H1 (cell line): ENCODE data around the gene CARD14. TPM values are rescaled to one million over a fixed set of nuclear protein-coding genes. Genes with fewer than 3 reads are reported as not detected.
A peak's percentile ranks its signal among the peaks of the same experiment; 100 is the strongest.

Source experiments
- CTCF ChIA-PET: fragments of 300-600 bp; sonication (Branson Sonifier 250); formaldehyde crosslinking; loops from one replicate; lab custom pipeline; 2021; ENCODE audit not compliant: partially characterized antibody; lab: Charles Lee
- POLR2A ChIA-PET: fragments of 300-600 bp; sonication (Branson Sonifier 250); formaldehyde crosslinking; loops from one replicate; lab custom pipeline; 2021; ENCODE audit warnings: inconsistent platforms; ENCODE audit not compliant: partially characterized antibody; lab: Charles Lee
- DNase-seq, 2 experiments: peaks; one replicate each; pipeline versions ENCODE4 v3.0.0 to v3.0.0-alpha.2; 2010 to 2022; ENCODE audit warnings: low spot score in 2 of 2, low read depth in 1 of 2, mixed read lengths in 1 of 2
- FAIRE-seq: peaks from 2 replicates; lab custom pipeline; 2011; peaks lifted over from hg19 to GRCh38; lab: Jason Lieb, UNC
- H2AFZ ChIP-seq: 2 replicates; pipeline ENCODE4 v1.8.1; 2012; ENCODE audit warnings: low read length, inconsistent platforms
- H2AK5ac ChIP-seq: 2 replicates; pipeline ENCODE4 v1.6.1; 2013; ENCODE audit warnings: low read depth, low read length
- H2BK120ac ChIP-seq: replicated peaks from 2 replicates; pipeline ENCODE3; 2013; ENCODE audit warnings: low read depth, low read length, inconsistent platforms
- H2BK12ac ChIP-seq: 2 replicates; pipeline ENCODE4 v1.6.1; 2013; ENCODE audit warnings: low read depth, low read length
- H2BK15ac ChIP-seq: 2 replicates; pipeline ENCODE4 v1.6.1; 2013; ENCODE audit warnings: low read length
- H2BK20ac ChIP-seq: 2 replicates; pipeline ENCODE4 v1.6.1; 2013; ENCODE audit warnings: low read length
- H2BK5ac ChIP-seq: 2 replicates; pipeline ENCODE4 v1.6.1; 2013; ENCODE audit warnings: low read depth, low read length
- H3K14ac ChIP-seq: 2 replicates; pipeline ENCODE4 v1.6.1; 2013; ENCODE audit warnings: inconsistent platforms; ENCODE audit not compliant: insufficient read length
- H3K18ac ChIP-seq: 2 replicates; pipeline ENCODE4 v1.6.1; 2013; ENCODE audit warnings: low read length; ENCODE audit errors: extremely low read depth
- H3K23ac ChIP-seq: 2 replicates; pipeline ENCODE4 v1.6.1; 2013; ENCODE audit warnings: inconsistent platforms; ENCODE audit not compliant: insufficient read length
- H3K23me2 ChIP-seq: 2 replicates; pipeline ENCODE4 v1.6.1; 2013; ENCODE audit warnings: low read depth, low read length
- H3K27ac ChIP-seq: 2 replicates; pipeline ENCODE4 v1.6.1; 2011; ENCODE audit warnings: low read depth, low read length, inconsistent platforms
- H3K27me3 ChIP-seq, 4 experiments: replicated peaks in 1 of 4; 1 replicate in 1 of 4; 2 replicates in 3 of 4; pipeline versions ENCODE4 v1.6.1 to v1.8.1; 2011 to 2013; ENCODE audit warnings: low read length in 3 of 4, mild to moderate bottlenecking in 3 of 4, inconsistent platforms in 2 of 4, mixed read lengths in 2 of 4, moderate library complexity in 1 of 4; ENCODE audit not compliant: control insufficient read depth in 3 of 4, insufficient read depth in 3 of 4; ENCODE audit errors: extremely low read depth in 1 of 4
- H3K36me3 ChIP-seq, 4 experiments: 2 replicates each; pipeline versions ENCODE4 v1.6.1 to v1.8.1; 2011 to 2013; ENCODE audit warnings: mild to moderate bottlenecking in 4 of 4, low read length in 3 of 4, moderate library complexity in 2 of 4, control low read depth in 1 of 4, inconsistent platforms in 1 of 4; ENCODE audit not compliant: insufficient read depth in 4 of 4, control insufficient read depth in 2 of 4
- H3K4ac ChIP-seq: replicated peaks from 2 replicates; pipeline ENCODE3; 2013; ENCODE audit warnings: low read length, low read depth, mixed read lengths, inconsistent platforms; ENCODE audit not compliant: insufficient read length
- H3K4me1 ChIP-seq, 4 experiments: replicated peaks in 1 of 4; 1 replicate in 1 of 4; 2 replicates in 3 of 4; pipeline versions ENCODE4 v1.6.1 to v1.8.1; 2011 to 2013; ENCODE audit warnings: low read length in 3 of 4, inconsistent platforms in 2 of 4, mixed read lengths in 1 of 4; ENCODE audit not compliant: insufficient read depth in 4 of 4, control insufficient read depth in 3 of 4
- H3K4me2 ChIP-seq, 2 experiments: 2 replicates each; pipeline versions ENCODE4 v1.6.1 to v1.8.1; 2011 to 2013; ENCODE audit warnings: low read depth in 2 of 2, low read length in 2 of 2, control low read depth in 1 of 2, inconsistent platforms in 1 of 2, mild to moderate bottlenecking in 1 of 2; ENCODE audit not compliant: insufficient read depth in 1 of 2
- H3K4me3 ChIP-seq, 4 experiments: fragments of 200-600, 300-600 bp in 1 of 4; sonication (generic), shearing (Covaris generic), sonication (Bioruptor Twin) in 1 of 4; 2 replicates each; pipeline versions ENCODE4 v1.5.1 to v1.8.1; 2011 to 2016; ENCODE audit warnings: low read length in 4 of 4, low read depth in 3 of 4, control low read depth in 2 of 4, inconsistent platforms in 2 of 4, mild to moderate bottlenecking in 2 of 4, mixed read lengths in 1 of 4, moderate library complexity in 1 of 4; ENCODE audit not compliant: insufficient read depth in 2 of 4; ENCODE audit errors: extremely low read depth in 1 of 4
- H3K56ac ChIP-seq: replicated peaks from 2 replicates; pipeline ENCODE3; 2013; ENCODE audit warnings: low read depth, mild to moderate bottlenecking, mixed read lengths, low read length, inconsistent platforms; ENCODE audit not compliant: insufficient read length
- H3K79me1 ChIP-seq: 2 replicates; pipeline ENCODE4 v1.6.1; 2013; ENCODE audit warnings: low read depth, low read length, control low read depth
- H3K79me2 ChIP-seq, 2 experiments: 2 replicates each; pipeline versions ENCODE4 v1.6.1 to v1.8.1; 2012 to 2013; ENCODE audit warnings: low read length in 2 of 2, mild to moderate bottlenecking in 2 of 2, inconsistent platforms in 1 of 2; ENCODE audit not compliant: insufficient read depth in 2 of 2, control insufficient read depth in 1 of 2
- H3K9ac ChIP-seq, 4 experiments: replicated peaks in 1 of 4; 1 replicate in 1 of 4; 2 replicates in 3 of 4; pipeline versions ENCODE4 v1.6.1 to v1.8.1; 2011 to 2013; ENCODE audit warnings: low read depth in 3 of 4, low read length in 3 of 4, control low read depth in 2 of 4, mild to moderate bottlenecking in 2 of 4, moderate library complexity in 2 of 4, inconsistent platforms in 1 of 4; ENCODE audit errors: extremely low read depth in 1 of 4
- H3K9me3 ChIP-seq, 2 experiments: 2 replicates each; pipeline versions ENCODE4 v1.6.1 to v1.8.1; 2012 to 2013; ENCODE audit warnings: mild to moderate bottlenecking in 2 of 2, moderate library complexity in 2 of 2, control low read depth in 1 of 2, inconsistent platforms in 1 of 2, low read depth in 1 of 2, low read length in 1 of 2, mixed read lengths in 1 of 2; ENCODE audit not compliant: insufficient read depth in 2 of 2
- H4K20me1 ChIP-seq, 2 experiments: replicated peaks in 1 of 2; 2 replicates each; pipeline versions ENCODE3 to v1.8.1; 2011 to 2013; ENCODE audit warnings: inconsistent platforms in 2 of 2, low read length in 2 of 2, mild to moderate bottlenecking in 1 of 2; ENCODE audit not compliant: insufficient read depth in 2 of 2, control insufficient read depth in 1 of 2
- H4K5ac ChIP-seq: 2 replicates; pipeline ENCODE4 v1.6.1; 2013; ENCODE audit warnings: low read length, low read depth, mixed read lengths, inconsistent platforms; ENCODE audit not compliant: insufficient read length
- H4K8ac ChIP-seq: 2 replicates; pipeline ENCODE4 v1.8.0; 2013; ENCODE audit warnings: mild to moderate bottlenecking, moderate library complexity, low read length, inconsistent platforms; ENCODE audit not compliant: insufficient read depth; ENCODE audit errors: extremely low read depth
- H4K91ac ChIP-seq: replicated peaks from 2 replicates; pipeline ENCODE3; 2013; ENCODE audit warnings: low read length, mixed read lengths, inconsistent platforms; ENCODE audit not compliant: insufficient read length
- CEBPB ChIP-seq: IDR thresholded peaks from 2 replicates; pipeline ENCODE4 v1.6.1; 2012; ENCODE audit warnings: low read depth, low read length
- CTBP2 ChIP-seq: IDR thresholded peaks from 2 replicates; pipeline ENCODE4 v1.7.0; 2011; ENCODE audit warnings: borderline replicate concordance, mild to moderate bottlenecking, moderate library complexity, mixed read lengths, low read length; ENCODE audit not compliant: insufficient read depth, insufficient read length
- GABPA ChIP-seq: IDR thresholded peaks from 2 replicates; pipeline ENCODE4 v1.6.1; 2011; ENCODE audit warnings: mild to moderate bottlenecking, low read length, moderate library complexity, borderline replicate concordance; ENCODE audit not compliant: insufficient read depth
- HDAC6 ChIP-seq: IDR thresholded peaks from one replicate; pipeline ENCODE4 v1.7.1; 2012; ENCODE audit warnings: low read depth, mild to moderate bottlenecking, inconsistent platforms, low read length, moderate library complexity
- KDM1A ChIP-seq: fragments of 200-600, 300-600 bp; sonication (generic); IDR thresholded peaks from 2 replicates; pipeline ENCODE4 v1.7.1; 2016; ENCODE audit warnings: mild to moderate bottlenecking, low read length, borderline replicate concordance
- POLR2A ChIP-seq, 2 experiments: IDR thresholded peaks; 1 replicate in 1 of 2; 2 replicates in 1 of 2; pipeline ENCODE4 v1.6.1; 2011; ENCODE audit warnings: low read depth in 2 of 2, low read length in 2 of 2, mild to moderate bottlenecking in 2 of 2; ENCODE audit errors: control extremely low read depth in 1 of 2
- RNF2 ChIP-seq: fragments of 200-900, 300-1000 bp; sonication (generic); IDR thresholded peaks from 2 replicates; pipeline ENCODE4 v1.7.1; 2016; ENCODE audit warnings: borderline replicate concordance, low read depth, mild to moderate bottlenecking, antibody characterized with exemption, low read length; ENCODE audit not compliant: poor library complexity, severe bottlenecking; ENCODE audit errors: missing control alignments
- SP2 ChIP-seq: IDR thresholded peaks from 2 replicates; pipeline ENCODE4 v1.6.1; 2012; ENCODE audit warnings: mild to moderate bottlenecking, low read length, inconsistent platforms
- SP4 ChIP-seq: IDR thresholded peaks from 2 replicates; pipeline ENCODE4 v1.6.1; 2012; ENCODE audit warnings: low read length, inconsistent platforms
- YY1 ChIP-seq: IDR thresholded peaks from 2 replicates; pipeline ENCODE4 v1.6.1; 2011; ENCODE audit warnings: low read depth, mild to moderate bottlenecking, low read length
- ZNF274 ChIP-seq: IDR thresholded peaks from 2 replicates; pipeline ENCODE4 v1.7.0; 2012; ENCODE audit warnings: low read length, borderline replicate concordance; ENCODE audit errors: extremely low read depth
- WGBS, 2 experiments: shearing (Covaris generic) in 1 of 2; methylation state at CpG; one replicate each; pipeline versions ENCODE4 v1.1.6 to v1.1.7; 2013 to 2015; ENCODE audit warnings: low lambda C conversion rate in 2 of 2, mixed read lengths in 2 of 2, inconsistent platforms in 1 of 2, low coverage in 1 of 2, missing lambda C conversion rate in 1 of 2; ENCODE audit not compliant: insufficient replicate concordance in 2 of 2, insufficient coverage in 1 of 2, insufficient read length in 1 of 2; ENCODE audit errors: extremely low coverage in 1 of 2, missing lambda C conversion rate in 1 of 2; 5-methylcytosine and 5-hydroxymethylcytosine counted together
- polyA plus RNA-seq, 7 experiments: library from polyadenylated mRNA; depleted of rRNA in 3 of 7; stranded (reverse) in 5 of 7; unstranded in 2 of 7; fragments of >200 nt in 5 of 7; fragments of 200-250 nt in 2 of 7; gene quantifications; 1 replicate in 5 of 7; 2 replicates in 1 of 7; 4 replicates in 1 of 7; pipeline versions ENCODE4 v1.2.1 to v1.2.3, GENCODE V29; 2011 to 2013; ENCODE audit warnings: missing spikeins in 2 of 7, mixed read lengths in 2 of 7
- total RNA-seq: library from RNA; stranded (reverse); fragmentation: NEBNext Ultra II Directional; extraction: Animal tissue kit (Norgen Biotek cat#: 25700); gene quantifications from 2 replicates; pipeline ENCODE4 v1.2.1, GENCODE V29; 2021

CARD14 gene
- total and polyA plus RNA-seq, 2 of the 8 experiments (the other 6 are each of a cell fraction or from before 2014, with no cell fraction given) = 0.08 TPM; not detected in 1

- no peak for FAIRE-seq
- H4K8ac ChIP-seq = no peak overlapping the region
- H3K27me3 ChIP-seq = no peaks in the 10 kb centered on the region; a peak in 1 of 7 replicates
- no peak overlapping the region for H2BK5ac ChIP-seq
- H3K36me3 ChIP-seq = peaks cover 22 to 37% (median 34%) of the 10 kb centered on the region in 4 experiments
- CTCF ChIA-PET = interaction anchor here (0.9 to 2.4 kb wide), 12 partner anchors 12 to 216 kb away, joined by 4 to 14 read pairs (median 6); partner anchors contain the start of gene GAA
- POLR2A ChIA-PET = interaction anchor here (0.6 to 11.5 kb wide), 21 partner anchors 9 to 271 kb away, joined by 3 to 103 read pairs (median 5); partner anchors contain the start of gene GAA
- no peak overlapping the region for H3K23ac ChIP-seq
- no peak overlapping the region for H2BK15ac ChIP-seq
- H3K4ac ChIP-seq = no peak overlapping the region
- no peaks in the 10 kb centered on the region for H3K9me3 ChIP-seq
- peaks cover 22 to 50% of the 10 kb centered on the region in 2 experiments for H3K79me2 ChIP-seq
- 80% methylated on average over 10 of the region's 10 CpGs; no CpG with 5 or more reads in 1 of the 2 experiments for WGBS, 2 experiments
- H3K27ac ChIP-seq = no peak overlapping the region
- H3K4me2 ChIP-seq = peak overlapping the region; percentile 85 to 96
- H3K79me1 ChIP-seq = peaks cover 17% of the 10 kb centered on the region
- H3K4me3 ChIP-seq = peak overlapping the region; percentile 84 to 95 (median 88); a peak in 7 of 8 replicates
- H4K91ac ChIP-seq = no peak overlapping the region
- no peak overlapping the region for H2AK5ac ChIP-seq
- H4K5ac ChIP-seq = no peak overlapping the region
- H2BK12ac ChIP-seq = no peak overlapping the region; the same call in 1 of the 2 replicates
- H3K23me2 ChIP-seq = peaks cover 11% of the 10 kb centered on the region
- DNase-seq = no peak
- no peak overlapping the region for H3K18ac ChIP-seq
- no peak overlapping the region for H3K56ac ChIP-seq
- peaks cover 7 to 25% of the 10 kb centered on the region in 2 experiments for H4K20me1 ChIP-seq
- peak overlapping the region in 3 of 4 experiments; percentile 2 to 87 (median 62); a peak in 6 of 7 replicates for H3K9ac ChIP-seq
- no peak overlapping the region for H2BK20ac ChIP-seq
- H2AFZ ChIP-seq = no peak overlapping the region
- H3K14ac ChIP-seq = no peak overlapping the region
- H2BK120ac ChIP-seq = no peak overlapping the region
- H3K4me1 ChIP-seq = peaks cover 0 to 13% (median 4%) of the 10 kb centered on the region in 4 experiments; a peak in 5 of 7 replicates
- no peak for TF ChIP-seq ZNF274
- no peak for TF ChIP-seq SP2
- no peak for TF ChIP-seq KDM1A
- TF ChIP-seq RNF2 = no peak
- no peak for TF ChIP-seq SP4
- no peak for TF ChIP-seq HDAC6
- TF ChIP-seq POLR2A (IDR thresholded peaks at IDR 0.05; ENCODE audit: control extremely low read depth in 1 of 2, low read depth in 2 of 2, low read length in 2 of 2) = no peak
- no peak for TF ChIP-seq CTBP2
- TF ChIP-seq YY1 = no peak
- TF ChIP-seq CEBPB = no peak
- TF ChIP-seq GABPA = no peak
Measured at GRCh38 chr17:80145076-80146075, 24.5 kb upstream of the CARD14 start.
